Skeletal muscle tissue (tissue), 4 donors: ENCODE results near the gene GNG13. TPM values are rescaled to one million over a fixed set of nuclear protein-coding genes. Genes with fewer than 3 reads are reported as not detected.
A peak's percentile ranks its signal among the peaks of the same experiment; 100 is the strongest.

Source experiments
- H3K27ac ChIP-seq: one replicate; pipeline ENCODE4 v1.7.0; 2013; ENCODE audit warnings: mild to moderate bottlenecking, low read depth, low read length, inconsistent platforms
- H3K27me3 ChIP-seq, 3 donors: one replicate each; pipeline ENCODE4 v1.7.0; 2013; ENCODE audit warnings: low read length in 3 of 3; ENCODE audit not compliant: control insufficient read depth in 3 of 3, insufficient read depth in 3 of 3
- H3K36me3 ChIP-seq, 3 donors: one replicate each; pipeline ENCODE4 v1.7.0; 2013; ENCODE audit warnings: low read length in 3 of 3; ENCODE audit not compliant: control insufficient read depth in 3 of 3, insufficient read depth in 3 of 3
- H3K4me1 ChIP-seq, 3 donors: one replicate each; pipeline ENCODE4 v1.7.0; 2013; ENCODE audit warnings: low read length in 3 of 3, mild to moderate bottlenecking in 3 of 3; ENCODE audit not compliant: control insufficient read depth in 3 of 3, insufficient read depth in 3 of 3
- H3K4me3 ChIP-seq, 3 donors: one replicate each; pipeline ENCODE4 v1.7.0; 2013; ENCODE audit warnings: low read length in 3 of 3
- H3K9ac ChIP-seq, 3 donors: one replicate each; pipeline ENCODE4 v1.7.0; 2013; ENCODE audit warnings: low read length in 3 of 3, mild to moderate bottlenecking in 3 of 3, moderate library complexity in 2 of 3, low read depth in 1 of 3
- H3K9me3 ChIP-seq, 3 donors: one replicate each; pipeline ENCODE4 v1.7.0; 2013; ENCODE audit warnings: low read length in 3 of 3; ENCODE audit not compliant: control insufficient read depth in 3 of 3
- total RNA-seq: library from RNA; depleted of rRNA; stranded (reverse); fragments of >200 nt; gene quantifications from one replicate; pipeline ENCODE4 v1.2.3, GENCODE V29; 2014
- donor health status: Osteomylitis.

GNG13 gene
- total RNA-seq, 1 donor from 2014 or later, result not detected

- Histone ChIP-seq H3K4me3 (no peak overlapping the region), H3K4me1 (no peaks in the 10 kb centered on the region), H3K27me3 (peaks cover 24 to 35% (median 26%) of the 10 kb centered on the region in 3 donors), H3K9me3 (peaks cover 4 to 15% (median 15%) of the 10 kb centered on the region in 3 donors), H3K36me3 (no peaks in the 10 kb centered on the region), H3K9ac (no peak overlapping the region), H3K27ac (no peak overlapping the region)
These were observed 32.3 kb upstream of the GNG13 start for GRCh38 chr16:832652-833336.

- Histone ChIP-seq H3K4me3 (no peak overlapping the region), H3K27me3 (peaks cover 24 to 45% (median 28%) of the 10 kb centered on the region in 3 donors)
These were observed 31.3 kb upstream of the GNG13 start for GRCh38 chr16:831571-832413.

GRCh38 chr16:830871-831570 lies 30.5 kb upstream of the GNG13 start:
- Histone ChIP-seq H3K4me3 (no peak overlapping the region), H3K9me3 (peaks cover under 1 to 15% (median 12%) of the 10 kb centered on the region in 3 donors), H3K27ac (no peak overlapping the region), H3K9ac (no peak overlapping the region), H3K27me3 (peaks cover 25 to 46% (median 32%) of the 10 kb centered on the region in 3 donors), H3K36me3 (no peaks in the 10 kb centered on the region), H3K4me1 (no peaks in the 10 kb centered on the region)

More at GRCh38 chr16:831571-832413, 31.3 kb upstream of the GNG13 start:
- H3K9ac ChIP-seq, result no peak overlapping the region
- no peaks in the 10 kb centered on the region for H3K4me1 ChIP-seq
- no peaks in the 10 kb centered on the region for H3K36me3 ChIP-seq
- H3K9me3 ChIP-seq, result peaks cover 4 to 15% (median 15%) of the 10 kb centered on the region in 3 donors
- no peak overlapping the region for H3K27ac ChIP-seq

- no peak overlapping the region for H3K27ac ChIP-seq
- no peak overlapping the region for H3K4me3 ChIP-seq
- H3K9me3 ChIP-seq, result peaks cover 0 to 10% (median 5%) of the 10 kb centered on the region in 3 donors
- peaks cover 1 to 2% (median 2%) of the 10 kb centered on the region in 3 donors for H3K4me1 ChIP-seq
- H3K27me3 ChIP-seq, result peaks cover 32 to 52% (median 37%) of the 10 kb centered on the region in 3 donors
- H3K36me3 ChIP-seq, result no peaks in the 10 kb centered on the region
- H3K9ac ChIP-seq, result no peak overlapping the region
These were observed 29.8 kb upstream of the GNG13 start for GRCh38 chr16:830107-830870.

- peaks cover 0 to 2% (median 0%) of the 10 kb centered on the region in 3 donors for H3K9me3 ChIP-seq
- no peak overlapping the region for H3K4me3 ChIP-seq
- H3K27me3 ChIP-seq, result peaks cover 44 to 65% (median 51%) of the 10 kb centered on the region in 3 donors
These were observed 28.4 kb upstream of the GNG13 start for GRCh38 chr16:828891-829290.

GRCh38 chr16:827513-827912 lies 27.0 kb upstream of the GNG13 start:
- peaks cover 37 to 66% (median 48%) of the 10 kb centered on the region in 3 donors for H3K27me3 ChIP-seq
- H3K9ac ChIP-seq, result no peak overlapping the region
- no peak overlapping the region for H3K4me3 ChIP-seq
- H3K36me3 ChIP-seq, result no peaks in the 10 kb centered on the region
- peaks cover 3 to 5% (median 3%) of the 10 kb centered on the region in 3 donors for H3K4me1 ChIP-seq
- H3K27ac ChIP-seq, result no peak overlapping the region
- no peaks in the 10 kb centered on the region for H3K9me3 ChIP-seq

More at GRCh38 chr16:828891-829290, 28.4 kb upstream of the GNG13 start:
- no peak overlapping the region for H3K27ac ChIP-seq
- no peak overlapping the region for H3K9ac ChIP-seq
- peaks cover 3 to 5% (median 3%) of the 10 kb centered on the region in 3 donors for H3K4me1 ChIP-seq
- H3K36me3 ChIP-seq, result no peaks in the 10 kb centered on the region

- peak overlapping the region in 1 of 3 donors; percentile 25 for H3K9ac ChIP-seq
- H3K4me1 ChIP-seq, result peaks cover 3 to 5% (median 3%) of the 10 kb centered on the region in 3 donors
- H3K36me3 ChIP-seq, result no peaks in the 10 kb centered on the region
- H3K27me3 ChIP-seq, result peaks cover 42 to 58% (median 46%) of the 10 kb centered on the region in 3 donors
- H3K4me3 ChIP-seq, result no peak overlapping the region
- no peak overlapping the region for H3K27ac ChIP-seq
- no peaks in the 10 kb centered on the region for H3K9me3 ChIP-seq
These were observed 25.0 kb upstream of the GNG13 start for GRCh38 chr16:825341-826061.

GRCh38 chr16:824601-825000 lies 24.1 kb upstream of the GNG13 start:
- Histone ChIP-seq H3K9ac (no peak overlapping the region), H3K4me3 (no peak overlapping the region), H3K9me3 (no peaks in the 10 kb centered on the region), H3K36me3 (no peaks in the 10 kb centered on the region), H3K27ac (no peak overlapping the region), H3K27me3 (peaks cover 41 to 54% (median 49%) of the 10 kb centered on the region in 3 donors), H3K4me1 (peaks cover 3 to 5% (median 3%) of the 10 kb centered on the region in 3 donors)
